GM12891 (cell line): ENCODE data around the gene ZMIZ1.
A peak's percentile ranks its signal among the peaks of the same experiment; 100 is the strongest.

Experiments
- DNase-seq: peaks from one replicate; pipeline ENCODE4 v3.0.0; 2011; ENCODE audit warnings: low spot score; ENCODE audit not compliant: insufficient read length
- FAIRE-seq: peaks from 2 replicates; lab custom pipeline; 2011; peaks lifted over from hg19 to GRCh38; lab: Jason Lieb, UNC
- PAX5 ChIP-seq: IDR thresholded peaks from 2 replicates; pipeline ENCODE4 v1.6.1; 2011; ENCODE audit warnings: low read length, moderate library complexity, mild to moderate bottlenecking; ENCODE audit not compliant: insufficient read depth, severe bottlenecking
- POLR2A ChIP-seq: IDR thresholded peaks from 2 replicates; pipeline ENCODE4 v1.6.1; 2011; ENCODE audit warnings: low read depth, low read length, control low read depth
- POLR2AphosphoS5 ChIP-seq: IDR thresholded peaks from 2 replicates; pipeline ENCODE4 v1.6.1; 2011; ENCODE audit warnings: low read depth, low read length, control low read depth
- POU2F2 ChIP-seq: IDR thresholded peaks from 2 replicates; pipeline ENCODE4 v1.6.1; 2011; ENCODE audit warnings: low read depth, mild to moderate bottlenecking, control low read depth, low read length, moderate library complexity
- SPI1 ChIP-seq: IDR thresholded peaks from 2 replicates; pipeline ENCODE4 v1.6.1; 2011; ENCODE audit warnings: low read depth, low read length, control low read depth
- TAF1 ChIP-seq: IDR thresholded peaks from 2 replicates; pipeline ENCODE4 v1.6.1; 2011; ENCODE audit warnings: low read depth, low read length, control low read depth

Gene ZMIZ1

GRCh38 chr10:79088613-79089355 lies 20.0 kb downstream of the ZMIZ1 start:
- TF ChIP-seq PAX5 = no peak
- no peak for TF ChIP-seq POU2F2
- TF ChIP-seq SPI1 = no peak
- no peak for TF ChIP-seq POLR2AphosphoS5
- no peak for TF ChIP-seq POLR2A
- no peak for TF ChIP-seq TAF1
- no peak for FAIRE-seq
- DNase-seq = no peak

GRCh38 chr10:79089632-79090031 lies 20.9 kb downstream of the ZMIZ1 start:
- DNase-seq (no peak), FAIRE-seq (no peak)
- no peak for TF ChIP-seq PAX5
- no peak for TF ChIP-seq SPI1
- no peak for TF ChIP-seq POU2F2
- TF ChIP-seq POLR2A = no peak
- TF ChIP-seq POLR2AphosphoS5 = no peak
- TF ChIP-seq TAF1 = no peak

GRCh38 chr10:79090134-79090803 lies 21.5 kb downstream of the ZMIZ1 start:
- peak; percentile 43 for FAIRE-seq
- no peak for DNase-seq
- TF ChIP-seq POLR2A (no peak), PAX5 (peak; percentile 58)

GRCh38 chr10:79092292-79092896 lies 23.6 kb downstream of the ZMIZ1 start:
- DNase-seq = no peak
- TF ChIP-seq POLR2A (no peak), PAX5 (no peak), POLR2AphosphoS5 (no peak), TAF1 (no peak), SPI1 (no peak), POU2F2 (no peak)
- no peak for FAIRE-seq

GRCh38 chr10:79093658-79094411 lies 25.1 kb downstream of the ZMIZ1 start:
- FAIRE-seq (peak; percentile 87), DNase-seq (no peak)
- TF ChIP-seq POLR2AphosphoS5 = no peak
- peak; percentile 36; the same call in 1 of the 2 replicates for TF ChIP-seq SPI1

- TF ChIP-seq TAF1 (no peak), POU2F2 (no peak), SPI1 (no peak), POLR2AphosphoS5 (no peak), PAX5 (no peak), POLR2A (no peak)
- FAIRE-seq (peak; percentile 40), DNase-seq (no peak)
These were observed 25.8 kb downstream of the ZMIZ1 start for GRCh38 chr10:79094412-79095175.

GRCh38 chr10:79095316-79095715 lies 26.6 kb downstream of the ZMIZ1 start:
- TF ChIP-seq POLR2AphosphoS5 = no peak
- no peak for TF ChIP-seq POU2F2
- TF ChIP-seq PAX5 = no peak
- no peak for TF ChIP-seq SPI1
- TF ChIP-seq TAF1 = no peak
- no peak for TF ChIP-seq POLR2A

GRCh38 chr10:79096514-79096913 lies 27.7 kb downstream of the ZMIZ1 start:
- TF ChIP-seq SPI1 (no peak), TAF1 (no peak), POU2F2 (no peak), PAX5 (no peak)
- no peak for DNase-seq
- no peak for FAIRE-seq

More at GRCh38 chr10:79095316-79095715, 26.6 kb downstream of the ZMIZ1 start:
- no peak for DNase-seq
- no peak for FAIRE-seq

- FAIRE-seq (no peak), DNase-seq (no peak)
- no peak for TF ChIP-seq POLR2A
- no peak for TF ChIP-seq SPI1
- TF ChIP-seq TAF1 = no peak
- TF ChIP-seq PAX5 = no peak
- TF ChIP-seq POU2F2 = no peak
- no peak for TF ChIP-seq POLR2AphosphoS5
These were observed 28.5 kb downstream of the ZMIZ1 start for GRCh38 chr10:79097021-79097872.
